GM19372 (cell line): ENCODE measurements around the gene GAPDHS.

Experiments
- ATAC-seq: cut with Tn5 transposase; IDR thresholded peaks from one replicate; pipeline ENCODE4 v1.9.1; 2021; ENCODE audit warnings: mild to moderate bottlenecking, low read depth, moderate library complexity; ENCODE audit not compliant: unreplicated experiment

GAPDHS gene

GRCh38 chr19:35578707-35579106 lies 45.5 kb downstream of the GAPDHS start:
- no peak for ATAC-seq

- ATAC-seq: no peak
Measured at GRCh38 chr19:35582760-35583159, 49.5 kb downstream of the GAPDHS start.

- ATAC-seq: no peak
Measured at GRCh38 chr19:35585848-35586247, 52.6 kb downstream of the GAPDHS start, which contains the start of gene PMIS2. PMIS2 (plus strand) TSS chr19:35586173; CDS start chr19:35586260, 87 bp downstream.

GRCh38 chr19:35587321-35587720 lies 54.1 kb downstream of the GAPDHS start:
- ATAC-seq: no peak

GRCh38 chr19:35590875-35591274 lies 57.6 kb downstream of the GAPDHS start:
- ATAC-seq: no peak

- no peak for ATAC-seq
Measured at GRCh38 chr19:35592226-35592625, 59.0 kb downstream of the GAPDHS start.
